H1 (cell line): ENCODE data around the gene FSCN2.

ENCODE experiments used
- CTCF ChIP-seq, 3 experiments: IDR thresholded peaks; 1 replicate in 2 of 3; 2 replicates in 1 of 3; pipeline versions ENCODE4 v1.5.1 to v1.6.1; 2011; ENCODE audit warnings: low read length in 3 of 3, mild to moderate bottlenecking in 3 of 3, inconsistent platforms in 2 of 3, low read depth in 1 of 3, moderate library complexity in 1 of 3; ENCODE audit not compliant: insufficient read depth in 1 of 3; ENCODE audit errors: control extremely low read depth in 1 of 3
- EP300 ChIP-seq, 2 experiments: IDR thresholded peaks; 1 replicate in 1 of 2; 2 replicates in 1 of 2; pipeline ENCODE4 v1.6.1; 2011 to 2012; ENCODE audit warnings: low read depth in 2 of 2, low read length in 2 of 2, mild to moderate bottlenecking in 2 of 2, borderline replicate concordance in 1 of 2, inconsistent platforms in 1 of 2, moderate library complexity in 1 of 2
- JUN ChIP-seq: IDR thresholded peaks from 2 replicates; pipeline ENCODE4 v1.6.1; 2011; ENCODE audit warnings: low read depth, mild to moderate bottlenecking, improper control_type of control experiment, low read length
- POLR2AphosphoS5 ChIP-seq: IDR thresholded peaks from 2 replicates; pipeline ENCODE4 v1.6.1; 2011; ENCODE audit warnings: low read depth, low read length
- SIN3A ChIP-seq, 2 experiments: IDR thresholded peaks in 1 of 2; conservative IDR thresholded peaks in 1 of 2; 2 replicates each; pipeline ENCODE4 v1.6.1; 2011 to 2012; ENCODE audit warnings: low read length in 2 of 2, improper control_type of control experiment in 1 of 2, low read depth in 1 of 2, mild to moderate bottlenecking in 1 of 2
- SIX5 ChIP-seq: IDR thresholded peaks from 2 replicates; pipeline ENCODE4 v1.6.1; 2011; ENCODE audit warnings: mild to moderate bottlenecking, low read depth, low read length
- TBP ChIP-seq: IDR thresholded peaks from 2 replicates; pipeline ENCODE4 v1.6.1; 2011; ENCODE audit warnings: low read depth, low read length, improper control_type of control experiment
- TEAD4 ChIP-seq: IDR thresholded peaks from 2 replicates; pipeline ENCODE4 v1.6.1; 2012; ENCODE audit warnings: low read depth, low read length, inconsistent platforms, mixed read lengths
- ZNF274 ChIP-seq: IDR thresholded peaks from 2 replicates; pipeline ENCODE4 v1.7.0; 2012; ENCODE audit warnings: low read length, borderline replicate concordance; ENCODE audit errors: extremely low read depth

- TF ChIP-seq JUN (no peak), CTCF (IDR thresholded peaks at IDR 0.05; ENCODE audit: control extremely low read depth in 1 of 3, insufficient read depth in 1 of 3, low read depth in 1 of 3, low read length in 3 of 3) (no peak), SIN3A (conservative IDR thresholded peaks at IDR 0.05 in 1 of 2, IDR thresholded peaks at IDR 0.05 in 1 of 2; ENCODE audit: low read depth in 1 of 2, low read length in 2 of 2) (no peak), ZNF274 (no peak), POLR2AphosphoS5 (no peak), EP300 (IDR thresholded peaks at IDR 0.05; ENCODE audit: borderline replicate concordance in 1 of 2, low read depth in 2 of 2, low read length in 2 of 2) (no peak), SIX5 (no peak), TEAD4 (no peak), TBP (no peak)
These were observed 51.1 kb downstream of the FSCN2 start for GRCh38 chr17:81579298-81579697.
